GM19463 (cell line): ENCODE measurements around the gene AFDN.

ENCODE experiments used
- ATAC-seq: cut with Tn5 transposase; IDR thresholded peaks from one replicate; pipeline ENCODE4 v1.9.1; 2021; ENCODE audit warnings: mild to moderate bottlenecking, moderate library complexity; ENCODE audit not compliant: unreplicated experiment

AFDN gene

DNA sequence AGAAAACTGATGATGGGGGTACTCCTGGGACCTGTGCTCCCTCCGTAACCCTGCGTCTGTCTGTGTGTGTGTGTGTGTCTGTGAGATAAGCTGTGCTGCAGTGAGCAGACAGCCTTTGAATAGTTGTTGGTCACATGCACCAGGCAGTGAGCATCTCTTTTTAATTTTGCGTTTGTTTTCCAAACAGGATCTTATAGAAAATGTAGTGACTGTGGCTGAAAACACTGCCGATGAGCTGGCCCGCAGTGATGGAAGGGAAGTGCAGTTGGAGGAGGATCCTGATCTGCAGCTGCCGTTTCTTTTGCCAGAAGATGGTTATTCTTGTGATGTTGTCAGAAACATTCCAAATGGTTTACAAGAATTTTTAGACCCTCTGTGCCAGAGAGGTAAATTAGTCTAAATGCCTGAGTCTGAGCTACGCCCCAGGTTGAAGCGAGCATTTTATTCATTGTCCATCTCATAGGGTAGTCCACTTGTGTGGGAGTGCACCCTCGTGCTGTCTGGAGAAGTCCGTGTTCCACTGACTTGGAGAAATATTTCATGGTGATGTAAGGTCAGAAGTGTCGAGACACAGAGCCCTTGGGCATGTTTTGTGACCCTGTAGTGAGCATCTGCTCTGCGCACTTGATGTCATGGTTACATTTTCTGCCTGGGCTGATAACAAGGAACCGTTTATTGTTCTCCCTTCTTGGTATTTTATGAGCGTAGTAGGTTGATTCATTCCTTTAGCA, 92.0 kb downstream of the AFDN start:
- ATAC-seq = no peak

- no peak for ATAC-seq
Observed at GRCh38 chr6:167919349-167919748, 92.6 kb downstream of the AFDN start.

DNA sequence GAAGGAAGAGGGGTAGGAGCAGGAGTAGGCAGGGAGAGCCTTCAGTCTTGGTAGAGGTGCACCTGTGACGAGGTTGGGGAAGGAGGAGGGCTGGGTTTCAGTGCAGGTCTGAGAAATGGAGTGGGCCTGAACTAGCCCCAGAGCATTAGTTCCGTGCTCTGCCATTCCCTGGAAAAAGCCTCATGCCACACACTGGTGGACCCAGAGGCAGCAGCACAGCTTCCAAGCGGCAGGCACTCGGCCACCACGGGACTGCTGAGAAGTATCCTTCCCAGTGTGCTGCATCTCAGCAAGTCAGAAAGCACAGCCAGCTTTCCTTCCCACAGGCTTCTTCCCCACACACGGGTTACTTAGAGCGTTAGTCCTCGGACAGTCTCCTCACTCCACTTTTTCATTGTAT, 93.5 kb downstream of the AFDN start:
- ATAC-seq = no peak

DNA sequence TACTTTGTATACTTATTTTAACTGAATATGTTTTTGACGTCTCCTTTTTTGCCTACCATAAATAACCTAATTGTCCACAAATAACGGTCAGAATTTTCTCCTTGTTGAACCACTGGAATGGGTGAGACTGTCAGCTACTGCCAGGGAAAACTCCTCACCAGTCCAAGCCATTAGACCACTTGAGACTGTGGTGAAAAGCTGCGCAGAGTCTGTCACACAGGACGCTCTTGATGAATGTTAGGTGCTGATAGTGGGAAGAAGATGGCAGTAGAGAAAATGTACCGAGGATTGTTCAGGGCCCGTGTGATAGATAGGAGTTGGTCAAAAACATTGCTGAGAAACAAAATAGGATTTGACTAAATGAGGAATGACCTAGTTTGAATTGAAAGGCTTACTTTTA, 95.1 kb downstream of the AFDN start:
- ATAC-seq = no peak

- ATAC-seq = no peak
Observed at GRCh38 chr6:167925026-167925425, 98.3 kb downstream of the AFDN start.

DNA sequence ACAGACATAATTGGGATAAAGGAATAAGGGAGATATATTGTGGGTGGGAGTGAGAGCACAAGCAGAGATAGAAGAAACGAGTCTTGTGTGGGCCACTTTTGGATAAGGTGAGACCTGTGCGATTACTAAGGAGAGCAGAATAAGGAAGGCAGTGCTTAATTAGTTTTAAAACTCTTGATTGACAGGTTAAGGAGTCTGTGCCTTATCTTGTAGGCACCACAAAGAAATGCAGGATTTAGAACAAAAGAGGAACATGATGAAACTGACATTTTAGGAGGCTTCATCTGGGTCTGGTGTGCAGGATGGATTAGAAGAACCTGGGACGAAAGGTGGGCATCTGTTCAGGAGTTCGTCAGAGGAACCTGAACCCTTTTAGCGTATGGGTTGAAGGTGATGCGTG, 100.5 kb downstream of the AFDN start:
- ATAC-seq = no peak

DNA sequence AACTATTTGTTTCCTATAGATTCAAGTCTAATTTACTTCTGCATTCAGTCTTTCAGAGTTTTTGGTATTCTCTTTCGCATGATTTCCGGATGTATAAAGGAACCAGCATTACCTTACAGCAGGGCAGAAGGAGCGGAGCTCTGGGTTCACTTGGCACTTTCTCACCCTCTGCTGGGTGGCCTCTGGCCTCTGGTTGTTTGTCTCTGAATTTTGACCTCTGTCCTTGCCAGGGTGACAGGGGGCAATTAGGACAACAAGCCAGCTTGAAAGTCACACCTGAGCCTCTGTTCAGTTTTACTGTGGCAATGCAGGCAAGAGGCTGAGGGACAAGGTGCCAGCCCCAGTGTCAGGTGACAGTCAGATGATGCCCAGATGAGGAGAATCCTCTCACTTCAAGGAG, 101.4 kb downstream of the AFDN start:
- no peak for ATAC-seq

DNA sequence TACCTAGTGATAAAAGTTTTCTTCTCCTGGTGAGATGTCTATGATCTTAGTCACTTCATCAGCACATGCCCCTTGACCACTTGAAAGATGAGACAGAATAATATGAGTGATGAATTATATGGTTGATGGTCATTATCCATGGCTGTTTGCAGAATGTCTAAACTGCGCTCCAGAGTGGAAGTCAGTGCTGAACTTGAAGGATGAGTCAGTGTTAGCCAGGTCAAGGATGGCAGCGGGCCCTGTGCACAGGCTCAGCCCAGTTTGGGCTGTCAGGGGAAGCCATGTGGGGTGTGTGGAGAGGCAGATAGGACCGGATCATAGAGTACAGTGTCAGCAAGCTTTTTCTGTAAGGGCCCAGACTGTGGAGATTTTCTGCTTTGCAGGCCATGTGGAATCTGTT, 103.6 kb downstream of the AFDN start:
- ATAC-seq = no peak

- peak; percentile 83 for ATAC-seq
Observed at GRCh38 chr6:167932468-167933276, 106.0 kb downstream of the AFDN start.

DNA sequence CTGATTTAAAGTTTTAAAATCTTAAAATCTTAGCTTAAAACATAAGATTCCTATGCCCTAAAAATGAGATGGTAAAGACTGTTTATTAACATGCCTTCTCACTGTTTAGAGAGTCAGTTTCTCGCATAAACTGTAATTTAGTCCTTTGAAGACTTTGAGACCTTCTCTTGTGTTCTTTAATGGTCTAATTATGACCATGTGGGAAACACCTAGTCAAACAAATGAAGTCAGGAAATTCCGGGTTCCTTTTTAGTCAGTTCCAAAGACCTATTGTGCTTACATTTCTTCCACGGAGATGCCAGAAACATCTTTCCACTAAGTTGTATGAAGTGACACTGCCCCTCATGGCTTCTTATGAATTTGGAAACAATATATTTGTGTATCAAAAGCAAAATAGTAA, 106.6 kb downstream of the AFDN start:
- ATAC-seq = no peak

DNA sequence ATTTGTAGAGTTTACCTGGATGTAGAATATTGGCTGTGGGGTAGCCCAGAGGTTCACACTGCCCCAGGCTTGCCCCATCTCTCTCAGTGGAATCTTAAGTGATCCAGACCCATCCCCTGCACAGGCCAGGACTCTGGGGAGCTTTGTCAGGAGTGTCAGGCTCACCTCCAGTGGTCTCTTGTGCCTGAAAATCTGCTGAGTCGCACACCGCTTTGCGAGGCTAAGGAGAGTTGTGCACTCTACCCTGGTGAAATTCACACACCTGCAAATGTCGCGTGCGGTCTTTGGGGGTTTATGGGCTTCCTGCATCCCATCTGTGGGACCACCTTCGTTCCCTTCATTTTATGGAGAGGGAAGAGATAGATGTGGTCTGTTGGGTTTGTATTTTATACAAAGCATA, 107.1 kb downstream of the AFDN start:
- ATAC-seq = no peak

- no peak for ATAC-seq
Observed at GRCh38 chr6:167934426-167934864, 107.7 kb downstream of the AFDN start.

GRCh38 chr6:167936051-167936450, 109.3 kb downstream of the AFDN start:
- no peak for ATAC-seq

DNA sequence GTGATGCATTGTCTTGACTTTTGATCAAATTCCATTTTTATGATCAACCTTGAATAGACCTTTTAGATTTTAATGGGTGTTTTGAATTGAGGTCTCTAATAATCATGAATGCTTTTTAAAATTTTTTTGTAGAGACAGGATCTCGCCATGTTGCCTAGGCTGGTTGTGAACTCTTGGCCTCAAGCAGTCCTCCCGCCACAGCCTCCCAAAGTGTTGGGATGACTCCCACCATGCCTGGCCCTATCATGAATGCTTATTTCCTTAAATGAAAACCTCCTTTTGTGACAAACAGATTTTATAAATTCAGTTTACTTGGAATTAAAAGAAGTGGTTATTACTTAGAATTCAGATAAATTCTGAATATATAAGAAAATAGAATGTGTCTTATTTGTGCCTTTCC, 110.6 kb downstream of the AFDN start:
- ATAC-seq = no peak

DNA sequence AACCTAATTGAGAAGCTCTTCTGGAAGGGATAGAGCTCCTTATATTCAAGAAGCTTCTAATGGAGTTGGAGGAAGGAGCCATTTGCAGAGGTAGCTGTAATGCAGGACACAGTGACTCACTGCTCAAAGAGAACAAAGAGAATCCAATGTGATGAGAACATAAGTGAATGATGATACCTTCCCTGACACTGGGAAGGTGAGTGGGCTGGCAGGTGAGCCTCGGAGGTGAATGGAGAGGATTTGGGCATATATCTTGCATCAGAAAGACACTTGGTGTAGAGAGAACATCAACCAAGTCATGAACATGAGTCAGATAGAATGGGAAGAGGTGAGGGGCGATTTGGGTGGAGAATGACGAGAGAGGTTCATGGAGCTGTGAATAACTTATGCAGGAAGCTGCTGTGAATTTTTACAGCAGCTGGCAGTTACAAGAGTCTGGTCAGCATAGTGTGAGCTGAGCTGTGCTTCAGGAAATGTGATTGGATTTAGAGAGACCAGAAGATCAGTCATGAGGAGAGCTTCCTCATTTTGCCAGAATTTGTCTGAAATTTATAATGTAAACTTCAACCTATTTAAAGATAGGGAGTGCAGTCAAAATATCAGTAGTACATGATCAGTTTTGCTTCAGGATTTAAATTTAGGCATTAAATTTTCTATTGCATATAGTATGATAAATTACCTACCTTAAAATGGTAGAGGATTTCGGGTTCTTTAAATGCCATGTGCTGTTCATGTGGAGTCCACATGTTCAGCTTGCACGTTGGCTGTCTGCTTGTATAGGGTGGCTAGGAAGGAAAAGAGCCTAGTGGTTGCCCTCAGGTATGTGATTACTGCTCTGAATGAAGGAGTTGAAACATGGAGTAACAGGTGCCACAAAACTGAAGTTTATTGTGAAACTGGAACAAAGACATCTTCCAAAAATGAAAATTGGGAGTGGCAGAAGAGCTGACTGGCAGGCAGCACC, 111.5 kb downstream of the AFDN start:
- ATAC-seq = no peak

- ATAC-seq = no peak
Observed at GRCh38 chr6:167941822-167942221, 115.1 kb downstream of the AFDN start.

GRCh38 chr6:167944130-167944529, 117.4 kb downstream of the AFDN start:
- no peak for ATAC-seq

DNA sequence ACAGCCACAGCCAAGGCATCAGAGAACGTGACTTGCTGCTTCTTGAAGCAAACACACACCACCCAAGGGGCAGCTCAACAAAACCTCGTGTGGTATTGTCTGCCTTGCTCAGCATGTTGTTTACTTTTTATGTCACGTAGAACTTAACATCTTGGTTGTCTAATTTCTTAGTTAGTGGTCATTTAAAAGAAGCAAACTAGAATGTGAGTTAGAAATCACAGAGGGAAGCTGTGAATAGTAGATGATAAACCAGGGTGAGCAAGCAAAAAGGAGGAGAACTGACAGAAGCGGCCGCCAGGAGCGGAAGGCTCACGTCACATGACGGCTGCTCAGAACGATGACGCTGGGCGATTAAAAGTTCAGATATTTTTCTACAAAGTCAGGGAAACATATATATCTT, 119.3 kb downstream of the AFDN start:
- no peak for ATAC-seq

- no peak for ATAC-seq
Observed at GRCh38 chr6:167946604-167947003, 119.9 kb downstream of the AFDN start.

DNA sequence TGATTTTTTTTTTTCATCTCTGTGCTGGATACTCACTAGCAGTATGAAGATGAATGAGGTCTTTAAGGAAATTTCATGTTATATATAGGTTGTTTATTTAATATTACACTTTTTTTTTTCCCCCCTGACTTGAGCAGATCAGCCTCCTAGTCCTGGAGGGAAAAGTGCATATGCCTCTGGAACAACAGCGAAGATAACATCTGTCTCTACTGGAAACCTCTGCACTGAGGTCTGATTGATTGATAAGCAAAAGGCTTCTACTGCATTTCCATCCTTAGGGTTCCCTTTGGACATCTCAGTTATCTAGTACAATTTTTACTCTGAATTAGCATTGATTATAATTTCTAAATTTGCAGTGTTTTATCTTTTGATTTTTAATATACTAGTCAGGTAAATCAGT, 121.0 kb downstream of the AFDN start:
- no peak for ATAC-seq

DNA sequence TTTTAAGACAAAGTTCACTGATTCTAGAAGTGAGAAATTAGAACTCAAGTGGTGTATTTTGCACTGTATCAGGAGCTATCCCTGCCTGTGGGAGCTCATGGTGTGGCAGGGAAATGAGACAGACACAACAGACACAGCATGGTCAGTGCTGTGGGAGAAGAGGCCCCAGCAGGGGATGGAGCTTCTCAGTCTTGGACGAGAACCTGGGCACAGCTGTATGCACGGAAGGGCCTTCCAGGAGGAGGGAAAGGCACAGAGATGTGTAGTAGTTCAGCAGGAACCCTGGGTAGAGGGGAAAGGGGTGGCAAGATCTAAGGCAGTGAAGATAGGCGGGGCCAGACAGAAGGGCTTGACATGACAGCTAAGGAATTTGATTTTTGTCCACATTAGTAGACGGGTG, 122.0 kb downstream of the AFDN start:
- ATAC-seq = no peak
